GM08714 (cell line): ENCODE results near the gene CLEC2D.
"Not testable (repeated sequence)": the region's sequence is repeated elsewhere in the genome, so short reads cannot be mapped to it uniquely, and the experiment has no call there.

Experiments
- H3K4me3 ChIP-seq: fragments of 200-500 bp; sonication (Bioruptor generic); 2 replicates; pipeline ENCODE4 v1.5.1; 2014; ENCODE audit warnings: mild to moderate bottlenecking, low read length, inconsistent platforms
- ZNF274 ChIP-seq: IDR thresholded peaks from 2 replicates; pipeline ENCODE4 v1.6.1; 2012; ENCODE audit warnings: mild to moderate bottlenecking, low read depth, low read length

CLEC2D gene

DNA sequence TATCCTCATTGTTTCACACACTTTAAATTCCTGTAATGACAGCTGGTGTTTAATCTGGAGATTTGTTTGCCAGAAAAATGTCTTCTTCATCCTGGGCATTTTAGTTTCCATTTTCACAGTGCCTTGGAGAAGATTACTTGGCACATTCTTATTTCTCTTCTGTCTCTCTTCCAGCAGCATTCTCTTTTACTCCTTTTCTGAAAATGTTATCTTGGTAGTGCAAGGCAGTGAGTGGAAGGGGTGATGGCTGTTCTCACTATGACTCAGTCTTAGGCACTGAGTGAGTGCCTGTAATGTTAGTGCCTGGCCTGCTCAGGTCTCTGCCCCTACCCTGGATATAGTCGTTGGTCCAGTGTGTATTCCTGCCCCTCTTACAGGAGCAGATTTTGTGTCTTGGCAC is 50.3 kb downstream of the CLEC2D start:
- no peak for TF ChIP-seq ZNF274
- peak overlapping the region; percentile 21; the same call in 1 of the 2 replicates for H3K4me3 ChIP-seq

DNA sequence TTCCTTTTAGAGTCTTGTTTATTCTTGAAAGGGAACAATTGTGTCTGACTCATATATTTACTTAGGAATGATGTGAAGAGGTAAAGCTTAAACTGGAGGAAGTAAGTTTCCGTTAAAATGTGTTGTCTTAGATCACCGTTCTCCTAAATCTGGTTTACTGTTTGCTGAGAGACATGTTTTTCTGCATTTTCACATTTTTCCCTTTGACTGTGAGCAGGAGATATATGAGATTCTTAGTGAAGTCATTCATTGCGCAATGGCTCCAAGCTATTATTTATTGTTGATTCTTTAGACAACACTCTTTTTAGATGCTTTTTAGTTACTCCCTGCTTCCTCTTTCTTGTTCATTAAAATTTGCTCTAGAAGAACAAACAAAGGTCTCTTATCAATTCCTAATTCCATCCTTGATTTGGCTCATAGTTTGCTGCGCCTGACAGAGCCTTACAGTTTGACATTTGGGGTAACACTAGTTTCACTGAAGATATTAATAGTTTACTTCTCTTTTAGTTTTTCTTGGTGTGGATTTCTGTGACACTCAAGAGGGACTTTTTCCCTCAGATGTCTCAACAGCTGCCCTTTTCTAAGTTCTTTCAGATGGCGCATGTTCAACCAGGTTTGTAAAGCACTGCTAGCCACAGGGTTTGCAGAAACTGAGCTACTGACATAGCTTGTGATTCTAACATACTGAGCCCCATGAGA is 52.0 kb downstream of the CLEC2D start:
- no peak overlapping the region; the same call in 1 of the 2 replicates for H3K4me3 ChIP-seq
- TF ChIP-seq ZNF274 = no peak

DNA sequence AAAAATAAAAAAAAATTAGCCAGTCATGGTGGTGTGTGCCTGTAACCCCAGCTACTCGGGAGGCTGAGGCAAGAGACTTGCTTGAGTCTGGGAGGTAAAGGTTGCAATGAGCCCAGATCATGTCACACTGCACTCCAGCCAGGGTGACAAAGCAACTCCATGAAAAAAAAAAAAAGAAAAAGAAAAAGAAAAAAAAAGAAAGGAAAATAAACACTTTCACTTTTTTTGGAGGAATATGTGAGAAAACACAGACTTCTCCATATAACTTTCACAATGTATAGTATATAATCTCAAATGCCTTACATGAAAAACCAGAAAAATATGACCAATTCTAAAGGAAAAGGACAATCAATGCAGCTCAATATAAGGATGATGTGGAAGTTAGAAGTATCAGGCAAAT is 54.5 kb downstream of the CLEC2D start:
- no peak for TF ChIP-seq ZNF274
- H3K4me3 ChIP-seq = peak overlapping the region; percentile 67; the same call in 1 of the 2 replicates

DNA sequence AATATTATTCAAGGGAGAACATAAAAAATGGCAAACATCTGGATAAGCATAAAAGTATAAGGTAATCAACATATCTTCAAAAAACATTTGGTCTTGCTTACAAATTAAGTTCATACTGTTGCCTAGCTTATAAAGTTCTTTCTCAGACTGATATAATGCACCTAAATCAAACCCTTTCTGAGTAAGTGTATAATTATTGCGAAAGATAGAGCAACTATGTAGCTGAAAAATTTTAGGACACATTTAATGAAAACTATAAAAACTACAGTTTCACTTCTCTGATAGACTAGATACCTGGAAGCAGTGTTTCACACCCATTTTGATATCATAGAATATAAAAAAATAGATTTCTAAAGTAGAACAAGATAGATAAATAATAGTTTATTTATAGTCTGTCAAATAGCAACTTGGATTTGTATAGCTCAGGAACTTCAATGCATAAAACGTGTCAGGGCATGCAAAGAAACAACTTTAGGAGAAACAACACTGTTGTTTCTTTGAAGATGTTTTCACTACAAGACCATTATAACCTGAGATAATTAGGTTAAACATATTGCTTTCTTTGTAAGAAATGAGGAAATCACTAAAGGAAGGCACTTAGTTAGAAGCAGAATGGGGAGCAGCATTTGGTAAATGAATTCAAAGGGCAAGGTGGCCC is 55.8 kb downstream of the CLEC2D start:
- TF ChIP-seq ZNF274 = no peak
- no peak overlapping the region for H3K4me3 ChIP-seq

DNA sequence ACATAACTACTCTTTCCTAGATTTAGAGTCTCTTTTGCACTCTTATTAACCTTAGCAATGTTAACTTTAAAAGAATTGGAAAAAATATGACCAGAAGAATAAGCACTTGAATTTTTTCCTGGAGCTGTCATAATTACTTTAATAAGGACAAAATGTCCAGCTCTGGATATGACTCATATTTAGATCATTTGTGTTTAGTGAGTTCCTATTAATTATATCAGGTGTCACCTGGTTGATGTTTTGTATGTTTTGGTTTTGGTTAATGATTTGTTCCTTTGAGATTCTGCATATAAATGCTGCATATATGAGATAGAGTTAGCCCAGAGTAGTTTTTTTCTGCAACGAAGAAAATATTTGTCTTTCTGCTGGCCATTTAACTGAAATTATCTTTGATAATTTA is 58.3 kb downstream of the CLEC2D start:
- TF ChIP-seq ZNF274 = no peak
- H3K4me3 ChIP-seq = no peak overlapping the region

DNA sequence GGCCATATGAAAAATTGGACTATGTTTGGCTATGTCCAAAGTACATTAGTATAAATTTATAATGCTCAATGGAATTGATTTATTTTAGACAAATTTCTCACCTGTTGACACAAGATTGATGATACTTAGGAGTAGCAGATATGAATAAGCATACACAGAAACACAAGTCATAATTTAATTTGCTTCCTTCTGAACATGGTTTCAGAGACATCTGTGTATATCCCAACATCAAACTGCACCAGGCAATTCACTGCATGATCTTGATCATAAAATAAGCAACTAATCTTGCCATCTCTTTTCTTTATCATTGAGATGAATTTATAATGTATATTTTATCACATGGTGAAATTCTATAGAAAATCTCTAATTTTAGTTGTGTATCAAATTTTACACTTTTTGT is 59.6 kb downstream of the CLEC2D start:
- TF ChIP-seq ZNF274 = no peak
- H3K4me3 ChIP-seq = peak overlapping the region; percentile 22; the same call in 1 of the 2 replicates

DNA sequence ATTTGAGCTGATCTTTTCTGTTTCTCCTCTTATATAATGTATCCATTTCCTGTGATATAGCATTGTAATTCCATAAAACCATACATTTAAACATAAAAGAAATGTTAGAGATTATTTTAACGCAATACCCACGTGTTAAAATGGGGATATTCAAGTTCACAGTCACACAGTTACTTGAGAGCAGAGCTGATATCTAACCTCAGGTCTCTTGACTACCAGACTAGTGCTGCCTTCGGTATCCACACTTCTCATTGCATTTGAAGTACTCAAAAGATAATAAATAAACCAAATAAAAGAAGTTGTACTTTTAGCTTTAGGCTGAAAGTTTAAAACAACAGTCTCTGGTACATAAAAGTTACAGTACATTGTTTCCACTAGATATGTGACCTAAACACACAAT is 60.5 kb downstream of the CLEC2D start:
- H3K4me3 ChIP-seq = peak overlapping the region; percentile 99; the same call in 1 of the 2 replicates
- TF ChIP-seq ZNF274 = no peak

DNA sequence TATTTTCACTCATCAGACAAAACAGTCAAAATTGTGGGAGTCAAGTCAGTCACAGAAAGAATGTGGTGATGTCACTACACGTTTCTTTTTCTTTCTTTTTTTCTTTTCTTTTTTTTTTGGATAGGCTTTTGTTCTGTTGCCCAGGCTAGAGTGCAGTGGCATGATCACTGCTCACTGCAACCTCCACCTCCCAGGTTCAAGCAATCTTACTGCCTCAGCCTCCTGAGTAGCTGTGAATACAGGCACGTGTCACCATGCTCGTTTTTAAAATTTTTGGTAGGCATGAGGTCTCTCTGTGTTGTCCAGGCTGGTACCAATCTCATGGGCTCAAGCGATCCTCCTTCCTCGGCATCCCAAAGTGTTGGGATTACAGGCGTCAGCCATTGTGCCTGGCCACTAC is 61.1 kb downstream of the CLEC2D start:
- no peak for TF ChIP-seq ZNF274
- peak overlapping the region; percentile 99 for H3K4me3 ChIP-seq

DNA sequence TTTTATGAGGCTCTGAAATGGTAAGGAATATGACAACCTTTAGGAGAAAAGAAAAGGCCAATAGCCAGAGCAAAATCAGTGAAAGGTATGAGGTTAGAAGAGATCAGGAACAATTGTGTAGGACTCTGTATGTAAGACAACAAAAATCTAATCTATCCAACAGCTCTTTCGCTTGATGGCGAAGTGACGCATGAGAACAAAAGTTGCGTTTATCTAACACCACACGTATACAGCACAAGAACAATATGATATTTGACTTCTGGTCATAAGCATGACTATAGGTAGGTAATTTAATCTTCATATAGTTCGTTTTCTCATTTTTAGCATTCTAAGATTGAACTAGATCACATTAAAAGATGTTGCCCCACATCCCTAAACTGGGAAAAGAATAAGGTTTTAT is 61.9 kb downstream of the CLEC2D start:
- H3K4me3 ChIP-seq = peak overlapping the region; percentile 99; the same call in 1 of the 2 replicates
- TF ChIP-seq ZNF274 = no peak

DNA sequence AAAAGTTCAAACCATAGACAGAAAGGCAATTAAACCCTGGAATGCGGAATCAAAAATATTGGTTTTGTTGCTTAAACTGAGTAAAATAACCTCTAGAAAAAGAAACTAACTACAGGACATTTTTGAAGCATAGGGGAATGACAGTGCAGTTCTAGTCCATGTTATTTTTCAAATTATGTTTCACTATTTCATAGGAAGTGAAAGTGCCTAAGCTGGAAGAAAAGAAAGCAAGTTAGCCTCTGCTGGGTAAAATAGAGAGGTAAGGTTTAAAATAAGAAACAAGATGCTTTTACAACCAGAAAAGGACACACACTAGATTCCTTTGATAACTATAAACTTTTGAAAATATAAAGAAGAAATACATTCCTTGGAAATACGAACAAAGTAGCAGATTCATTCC is 62.3 kb downstream of the CLEC2D start:
- peak overlapping the region; percentile 99; the same call in 1 of the 2 replicates for H3K4me3 ChIP-seq
- no peak for TF ChIP-seq ZNF274

DNA sequence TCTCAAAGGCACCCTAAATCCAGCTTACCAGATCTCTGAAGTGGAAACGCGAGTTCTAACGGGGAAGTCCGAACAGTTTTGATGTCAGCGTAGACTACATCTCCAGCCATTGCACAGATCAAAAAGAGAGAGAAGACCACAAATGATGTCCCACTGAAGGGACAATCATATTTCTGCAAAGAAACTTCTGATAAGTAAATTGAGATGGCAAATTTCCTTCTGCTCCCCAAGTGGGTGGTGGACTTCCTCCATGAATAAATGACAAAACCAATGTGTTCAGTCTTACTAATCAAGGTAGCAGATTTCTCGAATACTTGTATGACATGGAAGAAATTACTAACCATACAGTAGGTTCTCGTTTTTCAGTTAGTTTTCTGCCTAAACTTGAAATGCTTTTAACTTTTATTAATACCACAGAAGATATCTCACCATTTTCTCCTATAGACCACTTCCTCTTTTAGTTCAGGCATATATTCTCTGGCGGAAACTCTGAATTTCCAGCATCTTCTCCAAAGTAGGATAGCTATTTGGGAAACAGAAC is 63.5 kb downstream of the CLEC2D start, which contains the start of gene CLECL1:
Gene CLECL1 (minus strand): TSS at position 177 of the 541 bp plus-strand sequence.
- peak within 1 kb of the TSS; percentile 99 for H3K4me3 ChIP-seq
- TF ChIP-seq ZNF274 = no peak

DNA sequence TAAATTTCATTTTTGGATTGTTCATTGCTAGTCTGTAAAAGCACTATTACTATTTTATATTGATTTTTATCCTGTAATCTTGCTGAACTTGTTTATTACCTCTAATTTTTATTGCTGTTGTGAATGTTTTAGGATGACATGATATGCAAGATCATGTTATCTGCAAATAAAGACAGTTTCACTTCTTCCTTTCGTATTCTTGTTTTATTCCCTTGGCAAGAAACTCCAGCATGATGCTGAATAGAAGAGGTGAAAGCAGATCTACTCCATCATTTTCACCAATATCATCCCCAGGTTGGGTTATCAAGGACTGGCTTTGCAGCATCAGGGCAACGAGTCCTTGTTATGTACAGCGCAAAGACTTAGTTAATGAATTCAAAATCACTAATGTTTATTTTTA is 66.1 kb downstream of the CLEC2D start:
- H3K4me3 ChIP-seq = no peak overlapping the region
- TF ChIP-seq ZNF274 = no peak

DNA sequence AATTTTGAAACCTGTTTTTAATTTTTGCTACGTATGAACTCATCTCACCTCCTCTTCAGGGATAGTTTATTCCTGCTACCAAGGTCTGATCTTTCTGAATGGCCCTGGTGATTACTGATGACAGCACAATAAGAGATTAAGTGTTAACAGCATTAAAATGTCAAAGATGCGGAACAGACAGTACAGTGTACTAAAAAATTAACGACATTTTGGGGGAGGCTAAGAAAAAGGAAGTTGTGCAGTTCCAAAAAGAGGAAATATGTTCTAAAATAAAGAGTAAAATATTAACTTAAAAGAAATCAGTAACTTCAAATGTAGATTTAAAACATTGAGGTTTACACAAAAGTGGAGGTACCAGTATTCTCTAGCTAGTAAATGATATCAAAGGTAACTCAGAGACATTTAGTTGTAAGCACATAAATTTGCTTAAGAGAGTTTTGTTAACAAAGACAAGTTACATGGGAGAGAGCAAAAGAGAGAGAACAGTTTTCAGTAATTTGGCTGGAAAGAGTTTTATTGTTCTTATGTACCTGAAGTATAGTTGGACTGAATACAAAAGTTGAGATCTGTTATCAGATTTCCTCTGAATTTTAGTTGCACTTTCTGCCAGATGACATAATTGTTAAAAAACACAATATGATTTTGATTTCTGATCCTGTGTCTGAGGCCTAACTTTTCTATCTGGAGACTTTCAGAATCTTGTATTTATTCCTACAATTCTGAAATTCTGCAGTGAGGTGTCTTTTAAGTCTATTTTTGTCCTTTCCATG is 67.6 kb downstream of the CLEC2D start:
- TF ChIP-seq ZNF274 = no peak
- no peak overlapping the region for H3K4me3 ChIP-seq

DNA sequence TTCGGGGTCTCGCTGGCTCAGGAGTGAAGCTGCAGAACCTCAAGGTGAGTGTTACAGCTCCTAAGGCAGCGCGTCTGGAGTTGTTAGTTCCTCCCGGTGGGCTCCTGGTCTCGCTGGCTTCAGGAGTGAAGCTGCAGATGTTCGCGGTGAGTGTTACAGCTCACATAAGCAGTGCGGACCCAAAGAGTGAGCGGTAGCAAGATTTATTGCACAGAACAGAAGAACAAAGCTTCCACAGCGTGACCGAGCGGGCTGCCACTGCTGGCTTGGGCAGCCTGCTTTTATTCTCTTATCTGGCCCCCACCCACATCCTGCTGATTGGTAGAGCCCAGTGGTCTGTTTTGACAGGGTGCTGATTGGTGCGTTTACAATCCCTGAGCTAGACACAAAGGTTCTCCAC is 69.4 kb downstream of the CLEC2D start:
- H3K4me3 ChIP-seq = not testable (repeated sequence)

DNA sequence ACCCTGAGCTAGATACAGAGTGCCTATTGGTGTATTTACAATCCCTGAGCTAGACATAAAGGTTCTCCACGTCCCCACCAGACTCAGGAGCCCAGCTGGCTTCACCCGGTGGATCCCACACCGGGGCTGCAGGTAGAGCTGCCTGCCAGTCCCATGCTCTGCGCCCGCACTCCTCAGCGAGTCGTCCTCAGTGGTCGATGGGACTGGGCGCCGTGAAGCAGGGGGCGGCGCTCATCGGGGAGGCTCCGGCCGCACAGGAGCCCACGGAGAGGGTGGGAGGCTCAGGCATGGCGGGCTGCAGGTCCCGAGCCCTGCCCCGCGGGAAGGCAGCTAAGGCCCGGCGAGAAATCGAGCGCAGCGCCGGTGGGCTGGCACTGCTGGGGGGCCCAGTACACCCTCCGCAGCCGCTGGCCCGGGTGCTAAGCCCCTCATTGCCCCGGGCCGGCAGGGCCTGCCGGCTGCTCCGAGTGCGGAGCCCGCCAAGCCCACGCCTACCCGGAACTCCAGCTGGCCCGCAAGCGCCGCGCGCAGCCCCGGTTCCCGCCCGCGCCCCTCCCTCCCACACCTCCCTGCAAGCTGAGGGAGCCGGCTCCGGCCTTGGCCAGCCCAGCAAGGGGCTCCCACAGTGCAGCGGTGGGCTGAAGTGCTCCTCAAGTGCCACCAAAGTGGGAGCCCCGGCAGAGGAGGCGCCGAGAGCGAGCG is 70.0 kb downstream of the CLEC2D start:
- H3K4me3 ChIP-seq = peak overlapping the region; percentile 52; the same call in 1 of the 2 replicates
